ENCODE results near the gene CAPN6. TPM values are rescaled to one million over a fixed set of nuclear protein-coding genes. Genes with fewer than 3 reads are reported as not detected.

Gene CAPN6
- total and polyA plus RNA-seq, 12 donors: 0.03 to 0.66 (median 0.11) TPM; not detected in 5

GRCh38 chrX:111265486-111265885, 4.8 kb downstream of the CAPN6 start:
- no peak for DNase-seq
- TF ChIP-seq CTCF (IDR thresholded peaks at IDR 0.05): no peak
- intact Hi-C loops (cut with DNase I): loop anchor here in 6 of 10 donors (10.0 kb wide), 2 partner anchors 179 to 189 kb away; no protein-coding TSS in a partner anchor
- Histone ChIP-seq H3K4me1 (no peaks in the 10 kb centered on the region), H3K9me3 (no peaks in the 10 kb centered on the region), H3K27ac (no peak overlapping the region), H3K36me3 (no peaks in the 10 kb centered on the region), H3K27me3 (peaks cover 0 to 76% (median 0%) of the 10 kb centered on the region in 7 donors), H3K4me3 (no peak overlapping the region)
- ATAC-seq: no peak
- 69 to 87% methylated on average over 2 of the region's 2 CpGs for WGBS, 2 donors

- Histone ChIP-seq H3K4me1 (no peaks in the 10 kb centered on the region), H3K36me3 (no peaks in the 10 kb centered on the region), H3K27me3 (peaks cover 0 to 68% (median 0%) of the 10 kb centered on the region in 7 donors), H3K4me3 (no peak overlapping the region), H3K9me3 (no peaks in the 10 kb centered on the region), H3K27ac (no peak overlapping the region)
- no peak for DNase-seq
- TF ChIP-seq CTCF (IDR thresholded peaks at IDR 0.05): no peak
- ATAC-seq: no peak
- intact Hi-C loops (cut with DNase I): loop anchor here in 6 of 10 donors (10.0 kb wide), 2 partner anchors 180 to 190 kb away; no protein-coding TSS in a partner anchor
- 73 to 75% methylated on average over 2 of the region's 2 CpGs for WGBS, 2 donors
Observed at GRCh38 chrX:111264385-111264784, 5.9 kb downstream of the CAPN6 start.

- ATAC-seq: no peak
- H3K27me3 ChIP-seq: peaks cover 0 to 60% (median 0%) of the 10 kb centered on the region in 7 donors
- intact Hi-C loops (cut with DNase I): loop anchor here in 6 of 10 donors (10.0 kb wide), 2 partner anchors 183 to 193 kb away; no protein-coding TSS in a partner anchor
- H3K4me3 ChIP-seq: no peak overlapping the region
- 58 to 63% methylated on average over 3 of the region's 3 CpGs for WGBS, 2 donors
- DNase-seq: no peak
- H3K36me3 ChIP-seq: no peaks in the 10 kb centered on the region
- H3K27ac ChIP-seq: no peak overlapping the region
- TF ChIP-seq CTCF (IDR thresholded peaks at IDR 0.05): no peak
- no peaks in the 10 kb centered on the region for H3K9me3 ChIP-seq
- no peaks in the 10 kb centered on the region for H3K4me1 ChIP-seq
Observed at GRCh38 chrX:111262086-111262485, 8.2 kb downstream of the CAPN6 start.

- Histone ChIP-seq H3K36me3 (no peaks in the 10 kb centered on the region), H3K27ac (no peak overlapping the region), H3K4me1 (no peaks in the 10 kb centered on the region), H3K9me3 (no peaks in the 10 kb centered on the region), H3K27me3 (peaks cover 0 to 61% (median 0%) of the 10 kb centered on the region in 7 donors), H3K4me3 (no peak overlapping the region)
- intact Hi-C loops (cut with DNase I): loop anchor here in 6 of 10 donors (10.0 kb wide), 2 partner anchors 184 to 194 kb away; no protein-coding TSS in a partner anchor
- TF ChIP-seq CTCF (IDR thresholded peaks at IDR 0.05): no peak
- ATAC-seq (no peak), DNase-seq (no peak)
- 78 to 92% methylated on average over 3 of the region's 3 CpGs for WGBS, 2 donors
Observed at GRCh38 chrX:111260451-111260850, 9.8 kb downstream of the CAPN6 start.
